ENCODE data around the gene PAN2.

The PAN2 gene

GRCh38 chr12:56361487-56362129, 27.8 kb upstream of the PAN2 start:
- no peak for TF ChIP-seq CTCF (IDR thresholded peaks at IDR 0.05; ENCODE audit: low read depth, low read length)
- TF ChIP-seq POLR2A (IDR thresholded peaks at IDR 0.05; ENCODE audit: extremely low read depth, insufficient read length) = no peak
- TF ChIP-seq MAX (IDR thresholded peaks at IDR 0.05; ENCODE audit: low read depth, low read length) = no peak
- no peak for TF ChIP-seq MYC (IDR thresholded peaks at IDR 0.05; ENCODE audit: low read depth, low read length)
- no peak overlapping the region for H3K4me3 ChIP-seq (ENCODE audit: low read depth, low read length)
- no peak for DNase-seq (ENCODE audit: low read depth)

GRCh38 chr12:56359851-56360767, 26.3 kb upstream of the PAN2 start, which contains the start of gene STAT2:
TSS of gene STAT2 (minus strand) at chr12:56360107. CDS start at chr12:56356571, 3,536 bp downstream.
- no peak for TF ChIP-seq MYC (IDR thresholded peaks at IDR 0.05; ENCODE audit: low read depth, low read length)
- peak; percentile 84 for TF ChIP-seq POLR2A (IDR thresholded peaks at IDR 0.05; ENCODE audit: extremely low read depth, insufficient read length)
- TF ChIP-seq CTCF (IDR thresholded peaks at IDR 0.05; ENCODE audit: low read depth, low read length) = no peak
- peak within 1 kb of the TSS; percentile 76 for H3K4me3 ChIP-seq (ENCODE audit: low read depth, low read length)
- DNase-seq (ENCODE audit: low read depth) = peak; percentile 100

DNA sequence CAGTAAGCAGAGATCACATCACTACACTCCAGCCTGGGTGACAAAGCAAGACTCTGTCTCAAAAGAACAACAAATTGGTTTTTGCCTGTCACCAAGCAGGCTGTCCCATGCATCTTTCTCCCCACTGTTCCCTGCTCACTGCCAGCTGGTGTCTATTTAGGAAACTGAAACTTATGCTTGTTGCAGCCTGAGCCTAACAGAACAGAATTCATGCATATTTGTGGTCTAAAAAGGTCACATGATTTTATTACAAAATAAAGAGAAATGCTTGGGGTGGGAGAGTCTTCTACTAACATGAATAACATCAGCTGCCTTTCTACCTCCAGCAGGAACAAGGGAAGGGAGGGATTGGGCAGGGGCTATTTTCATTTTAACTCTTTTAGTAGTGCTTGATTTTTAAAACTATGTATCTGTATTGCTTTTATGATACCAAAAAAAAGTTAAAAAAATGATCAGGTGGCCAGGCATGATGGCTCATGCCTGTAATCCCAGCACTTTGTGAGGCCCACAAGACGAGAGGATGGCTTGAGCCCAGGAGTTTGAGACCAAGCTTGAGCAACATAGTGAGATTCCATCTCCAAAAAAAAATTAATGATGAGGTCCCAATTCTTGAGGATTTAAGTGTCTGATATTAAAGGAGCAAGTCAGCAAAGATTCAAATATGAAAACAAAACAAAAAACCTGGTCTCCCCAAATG, 25.2 kb upstream of the PAN2 start:
- TF ChIP-seq MYC (IDR thresholded peaks at IDR 0.05; ENCODE audit: low read depth, low read length) (no peak), POLR2A (IDR thresholded peaks at IDR 0.05; ENCODE audit: extremely low read depth, insufficient read length) (no peak), MAX (IDR thresholded peaks at IDR 0.05; ENCODE audit: low read depth, low read length) (no peak), CTCF (IDR thresholded peaks at IDR 0.05; ENCODE audit: low read depth, low read length) (no peak)
- H3K4me3 ChIP-seq (ENCODE audit: low read depth, low read length) = peak overlapping the region; percentile 76
- peak; percentile 58 for DNase-seq (ENCODE audit: low read depth)

DNA sequence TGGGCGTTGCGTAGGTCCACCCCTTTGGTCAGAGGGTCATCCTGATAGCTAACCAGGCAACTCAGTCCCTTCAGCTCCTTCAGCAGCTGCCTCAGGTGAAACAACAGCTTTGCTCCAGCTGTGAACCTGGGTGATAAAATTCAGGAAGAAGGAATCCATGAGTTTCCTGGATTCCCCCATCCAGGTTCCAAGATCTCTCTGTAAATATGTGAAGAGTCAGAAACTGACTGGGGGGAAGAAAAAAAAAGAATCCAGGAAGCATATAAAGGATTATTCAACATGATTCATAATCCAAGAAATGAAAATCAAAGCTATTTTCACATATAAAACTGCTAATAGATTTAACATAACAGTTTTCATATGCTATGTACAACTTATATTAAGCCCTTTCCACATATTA, 17.5 kb upstream of the PAN2 start:
- TF ChIP-seq MAX (IDR thresholded peaks at IDR 0.05; ENCODE audit: low read depth, low read length) = no peak
- TF ChIP-seq MYC (IDR thresholded peaks at IDR 0.05; ENCODE audit: low read depth, low read length) = no peak
- no peak for TF ChIP-seq CTCF (IDR thresholded peaks at IDR 0.05; ENCODE audit: low read depth, low read length)
- TF ChIP-seq POLR2A (IDR thresholded peaks at IDR 0.05; ENCODE audit: extremely low read depth, insufficient read length) = no peak

DNA sequence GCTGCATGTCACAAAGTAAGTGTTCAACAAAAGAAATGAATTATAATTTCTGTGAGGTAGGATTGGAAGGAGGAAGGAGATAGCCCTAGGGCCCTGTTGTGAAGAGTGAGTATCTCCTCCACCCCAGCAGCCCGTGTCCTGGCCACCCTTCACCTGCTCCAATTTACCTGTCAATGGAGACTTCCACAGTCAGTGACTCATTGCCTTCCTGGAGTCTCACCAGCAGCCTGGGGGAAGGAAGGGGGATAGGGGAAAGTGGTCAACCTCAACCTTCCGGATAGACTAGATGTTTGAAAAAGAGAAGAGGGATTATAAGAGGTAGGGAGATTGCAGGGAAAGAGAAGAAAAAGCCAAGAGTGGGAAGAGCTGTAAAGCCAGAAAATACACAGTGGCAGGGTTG, 16.9 kb upstream of the PAN2 start:
- no peak for DNase-seq (ENCODE audit: low read depth)
- no peak overlapping the region for H3K4me3 ChIP-seq (ENCODE audit: low read depth, low read length)
- TF ChIP-seq POLR2A (IDR thresholded peaks at IDR 0.05; ENCODE audit: extremely low read depth, insufficient read length) = no peak
- TF ChIP-seq MAX (IDR thresholded peaks at IDR 0.05; ENCODE audit: low read depth, low read length) = no peak
- no peak for TF ChIP-seq CTCF (IDR thresholded peaks at IDR 0.05; ENCODE audit: low read depth, low read length)
- no peak for TF ChIP-seq MYC (IDR thresholded peaks at IDR 0.05; ENCODE audit: low read depth, low read length)

More for the DNA sequence above, 17.5 kb upstream of the PAN2 start:
- no peak overlapping the region for H3K4me3 ChIP-seq (ENCODE audit: low read depth, low read length)
- DNase-seq (ENCODE audit: low read depth) = no peak
